ENCODE results near the gene DRGX.

DRGX gene

DNA sequence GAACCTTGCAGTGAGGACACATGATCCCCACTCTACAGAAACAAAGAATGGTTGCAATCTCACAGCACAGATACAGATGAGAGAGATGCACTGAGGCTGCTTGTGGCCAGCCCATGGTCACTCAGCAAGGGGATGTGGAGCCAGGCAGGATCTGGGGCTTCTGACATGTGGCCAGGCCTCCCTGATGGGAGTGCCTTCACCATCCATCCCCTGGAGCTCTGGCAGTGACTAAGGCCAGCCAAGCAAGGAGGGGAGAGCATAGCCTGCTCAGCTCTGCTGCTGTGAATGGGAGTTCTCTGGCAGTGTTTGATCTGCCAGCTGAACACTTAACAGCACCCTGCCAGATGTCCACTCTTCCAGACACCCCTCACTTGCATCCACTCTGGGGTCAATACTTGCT lies 77.1 kb downstream of the DRGX start:
- no peak for DNase-seq (ENCODE audit: low spot score)

DNA sequence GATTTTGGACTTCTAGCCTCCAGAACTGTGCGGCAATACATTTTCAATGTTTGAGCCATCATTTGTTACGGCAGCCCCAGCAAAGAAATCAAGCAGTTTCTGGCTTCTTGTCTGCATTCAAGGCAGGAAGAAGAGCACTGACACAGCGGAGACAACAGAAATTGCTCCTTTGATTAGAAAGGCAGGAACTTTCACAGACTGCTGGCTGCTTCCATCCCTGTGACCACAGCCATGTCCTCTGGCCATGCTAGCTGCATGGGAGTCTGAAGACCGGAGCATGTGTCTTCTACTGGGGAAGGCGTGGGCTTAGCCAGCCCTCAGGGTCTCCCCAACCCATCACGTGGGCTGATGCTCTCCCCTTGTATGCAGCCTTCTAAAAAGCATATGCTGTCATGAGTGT lies 77.9 kb downstream of the DRGX start:
- no peak for DNase-seq (ENCODE audit: low spot score)

DNA sequence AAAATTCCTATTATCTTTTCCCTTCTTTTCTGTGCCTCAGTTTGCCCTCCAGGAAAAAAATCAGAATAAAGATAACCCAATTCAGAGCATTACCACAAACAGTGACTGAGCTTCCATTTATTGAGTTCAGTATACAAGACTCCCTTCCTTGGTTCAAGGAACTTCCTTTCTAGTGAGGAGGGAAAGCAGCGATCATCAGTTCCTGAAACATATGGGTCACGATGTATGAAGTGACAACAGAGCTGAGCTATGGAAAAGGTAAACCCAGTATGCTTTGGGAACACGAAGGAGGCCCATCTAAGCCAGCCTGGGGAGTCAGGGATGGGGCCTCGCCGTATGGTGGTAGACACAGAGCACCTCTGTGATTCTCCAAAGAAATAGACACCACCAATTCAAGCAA lies 81.1 kb downstream of the DRGX start:
- DNase-seq (ENCODE audit: low spot score), result no peak
